ENCODE results near the gene MYO1C.

MYO1C gene

GRCh38 chr17:1484676-1485422 lies 7.6 kb downstream of the MYO1C start:
- no peak for DNase-seq

- no peak for DNase-seq
Observed at GRCh38 chr17:1484060-1484535, 8.4 kb downstream of the MYO1C start.

- no peak for DNase-seq
Observed at GRCh38 chr17:1482680-1483079, 9.8 kb downstream of the MYO1C start.

GRCh38 chr17:1481736-1482135 lies 10.8 kb downstream of the MYO1C start:
- DNase-seq: no peak

- DNase-seq: no peak
Observed at GRCh38 chr17:1480747-1481465, 11.6 kb downstream of the MYO1C start.

- DNase-seq: no peak
Observed at GRCh38 chr17:1478418-1478817, 14.1 kb downstream of the MYO1C start.

GRCh38 chr17:1475321-1475854 lies 17.1 kb downstream of the MYO1C start:
- DNase-seq: no peak

GRCh38 chr17:1474402-1475189 lies 17.9 kb downstream of the MYO1C start:
- DNase-seq: no peak

- DNase-seq: no peak
Observed at GRCh38 chr17:1473841-1474240, 18.6 kb downstream of the MYO1C start.

- DNase-seq: no peak
Observed at GRCh38 chr17:1473170-1473569, 19.3 kb downstream of the MYO1C start.

- no peak for DNase-seq
Observed at GRCh38 chr17:1471911-1472821, 20.3 kb downstream of the MYO1C start.

- DNase-seq: no peak
Observed at GRCh38 chr17:1471490-1471889, 21.0 kb downstream of the MYO1C start.

GRCh38 chr17:1470755-1471462 lies 21.6 kb downstream of the MYO1C start:
- no peak for DNase-seq

GRCh38 chr17:1470071-1470754 lies 22.3 kb downstream of the MYO1C start:
- DNase-seq: no peak

GRCh38 chr17:1469231-1469852 lies 23.1 kb downstream of the MYO1C start:
- no peak for DNase-seq

- DNase-seq: no peak
Observed at GRCh38 chr17:1467898-1468492, 24.5 kb downstream of the MYO1C start.

GRCh38 chr17:1467258-1467657 lies 25.2 kb downstream of the MYO1C start:
- no peak for DNase-seq

- no peak for DNase-seq
Observed at GRCh38 chr17:1464186-1464585, 28.3 kb downstream of the MYO1C start.

- no peak for DNase-seq
Observed at GRCh38 chr17:1462164-1463112, 30.0 kb downstream of the MYO1C start.

All from activated effector memory CD4-positive, alpha-beta T cell treated with Interleukin-2 at 50 U/mL for 16 hours (primary cell).